Prostate gland (tissue), 2 donors: ENCODE data around the gene ADAM8.

Source experiments
- CTCF ChIP-seq, 4 experiments: fragments of 200-600 bp in 2 of 4; fragments of 450-650 bp in 2 of 4; sonication (generic) in 2 of 4; IDR thresholded peaks; 1 replicate in 3 of 4; 2 replicates in 1 of 4; pipeline ENCODE4 v1.5.1; 2016 to 2019; ENCODE audit warnings: antibody characterized with exemption in 4 of 4, mild to moderate bottlenecking in 2 of 4, moderate library complexity in 2 of 4
- POLR2A ChIP-seq: fragments of 450-650 bp; IDR thresholded peaks from one replicate; pipeline ENCODE4 v1.6.1; 2016; ENCODE audit warnings: antibody characterized with exemption, mild to moderate bottlenecking
- POLR2AphosphoS5 ChIP-seq: sonication (generic); formaldehyde crosslinking; IDR thresholded peaks from one replicate; pipeline ENCODE4 v1.6.1; 2017; ENCODE audit warnings: antibody characterized with exemption

GRCh38 chr10:133285217-133285616 lies 8.5 kb upstream of the ADAM8 start:
- TF ChIP-seq CTCF (IDR thresholded peaks at IDR 0.05) (no peak), POLR2AphosphoS5 (no peak), POLR2A (no peak)
